Measurements from ENCODE around the gene PBX4. TPM values are rescaled to one million over a fixed set of nuclear protein-coding genes. Genes with fewer than 3 reads are reported as not detected.

PBX4 gene
- total and polyA plus RNA-seq, 2 donors (not counting 3 experiments of a cell fraction or from before 2014, with no cell fraction given) = not detected

DNA sequence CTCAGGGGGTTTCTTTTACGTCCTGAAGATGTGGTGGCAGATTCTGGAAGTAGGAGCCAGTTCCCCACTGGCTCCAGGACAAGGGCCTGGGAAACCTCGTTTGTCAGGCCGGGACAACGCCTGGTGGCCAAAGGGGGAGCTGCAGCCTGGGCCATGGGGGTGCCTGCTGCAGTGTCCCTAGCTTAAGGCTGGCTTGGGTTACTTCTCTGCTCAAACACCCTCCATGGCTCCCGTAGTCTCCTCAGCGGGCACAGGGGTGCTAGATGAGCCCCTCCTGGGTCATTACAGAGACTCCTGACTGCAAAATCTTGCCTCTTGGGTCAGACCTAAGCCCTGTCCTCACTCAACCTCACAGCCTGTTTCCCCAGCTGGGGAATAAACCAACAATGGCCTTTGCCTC is 65.7 kb downstream of the PBX4 start:
- TF ChIP-seq JUN (IDR thresholded peaks at IDR 0.05; ENCODE audit: borderline replicate concordance, insufficient read depth, insufficient read length, low read depth) = no peak
- TF ChIP-seq, protein P1, sequence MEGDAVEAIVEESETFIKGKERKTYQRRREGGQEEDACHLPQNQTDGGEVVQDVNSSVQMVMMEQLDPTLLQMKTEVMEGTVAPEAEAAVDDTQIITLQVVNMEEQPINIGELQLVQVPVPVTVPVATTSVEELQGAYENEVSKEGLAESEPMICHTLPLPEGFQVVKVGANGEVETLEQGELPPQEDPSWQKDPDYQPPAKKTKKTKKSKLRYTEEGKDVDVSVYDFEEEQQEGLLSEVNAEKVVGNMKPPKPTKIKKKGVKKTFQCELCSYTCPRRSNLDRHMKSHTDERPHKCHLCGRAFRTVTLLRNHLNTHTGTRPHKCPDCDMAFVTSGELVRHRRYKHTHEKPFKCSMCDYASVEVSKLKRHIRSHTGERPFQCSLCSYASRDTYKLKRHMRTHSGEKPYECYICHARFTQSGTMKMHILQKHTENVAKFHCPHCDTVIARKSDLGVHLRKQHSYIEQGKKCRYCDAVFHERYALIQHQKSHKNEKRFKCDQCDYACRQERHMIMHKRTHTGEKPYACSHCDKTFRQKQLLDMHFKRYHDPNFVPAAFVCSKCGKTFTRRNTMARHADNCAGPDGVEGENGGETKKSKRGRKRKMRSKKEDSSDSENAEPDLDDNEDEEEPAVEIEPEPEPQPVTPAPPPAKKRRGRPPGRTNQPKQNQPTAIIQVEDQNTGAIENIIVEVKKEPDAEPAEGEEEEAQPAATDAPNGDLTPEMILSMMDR (IDR thresholded peaks at IDR 0.05; ENCODE audit: extremely low read depth in 1 of 2, insufficient read depth in 1 of 2, low read depth in 1 of 2, low read length in 2 of 2) = peak; percentile 44 to 72
- Histone ChIP-seq H3K27ac (ENCODE audit: insufficient read depth, low read depth, low read length) (no peak overlapping the region), H3K9me3 (replicated peaks; ENCODE audit: control insufficient read depth, insufficient read depth, low read length) (no peaks in the 10 kb centered on the region), H3K4me2 (ENCODE audit: insufficient read depth, low read length) (no peak overlapping the region), H2AFZ (ENCODE audit: low read depth, low read length) (no peak overlapping the region), H4K20me1 (replicated peaks; ENCODE audit: control insufficient read depth, extremely low read depth, insufficient read depth, low read length) (no peaks in the 10 kb centered on the region), H3K9me1 (replicated peaks; ENCODE audit: control insufficient read depth, extremely low read depth, insufficient read depth, low read length) (no peaks in the 10 kb centered on the region), H3K27me3 (ENCODE audit: control insufficient read depth in 2 of 2, insufficient read depth in 2 of 2, low read length in 2 of 2) (no peaks in the 10 kb centered on the region), H3K4me1 (ENCODE audit: control insufficient read depth, extremely low read depth, insufficient read depth, low read length) (no peaks in the 10 kb centered on the region), H3K9ac (replicated peaks; ENCODE audit: extremely low read depth, insufficient read depth, low read length) (no peak overlapping the region), H3K79me2 (ENCODE audit: control insufficient read depth, insufficient read depth, low read length) (no peaks in the 10 kb centered on the region), H3K4me3 (replicated peaks in 1 of 3; ENCODE audit: insufficient read depth in 1 of 3, low read depth in 1 of 3, low read length in 3 of 3) (no peak overlapping the region), H3K36me3 (ENCODE audit: control insufficient read depth in 2 of 2, extremely low read depth in 1 of 2, insufficient read depth in 2 of 2, low read length in 2 of 2) (no peaks in the 10 kb centered on the region)
- BruUV-seq (replicated peaks) = no TSS peak
- no peak for DNase-seq (ENCODE audit: low read depth, low spot score)
- FAIRE-seq = no peak
- intact Hi-C loops (cut with micrococcal nuclease) = loop anchor here (5.0 kb wide), 1 partner anchor 90 kb away; the partner anchor contains the start of gene GMIP
- dilution Hi-C loops (cut with MboI; ENCODE audit: extremely low pct_ligation_motif_present, low sequenced_read_pairs) = no loop called here
- CTCF ChIA-PET = interaction anchor here (0.6 to 3.2 kb wide), 12 partner anchors 8 to 78 kb away, joined by 3 to 44 read pairs (median 4); partner anchors contain the start of genes CILP2 and YJEFN3
- POLR2A ChIA-PET = interaction anchor here (0.6 kb wide), 1 partner anchor 1108 kb away, joined by 8 read pairs; the partner anchor contains the start of gene ZNF626

DNA sequence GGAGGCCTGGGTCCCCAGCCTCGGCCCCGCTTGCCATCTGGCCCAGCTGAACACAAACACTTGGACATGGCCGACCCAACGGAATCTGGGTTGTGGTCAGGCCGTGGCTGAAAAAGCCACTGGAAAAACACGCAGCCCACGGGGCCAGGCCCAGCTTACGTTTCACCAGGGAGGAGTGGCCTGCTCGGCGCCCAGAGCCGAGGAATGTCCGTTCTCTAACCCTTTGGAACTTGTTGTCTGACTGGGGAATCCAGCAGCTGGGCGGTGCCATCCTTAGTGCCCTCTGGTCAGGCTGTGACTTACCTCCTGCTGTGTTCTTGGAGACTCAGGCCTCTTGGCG is 66.7 kb downstream of the PBX4 start:
- Histone ChIP-seq H3K27ac (ENCODE audit: insufficient read depth, low read depth, low read length) (no peak overlapping the region), H3K79me2 (ENCODE audit: control insufficient read depth, insufficient read depth, low read length) (no peaks in the 10 kb centered on the region), H3K4me3 (replicated peaks in 1 of 3; ENCODE audit: insufficient read depth in 1 of 3, low read depth in 1 of 3, low read length in 3 of 3) (no peak overlapping the region), H3K27me3 (ENCODE audit: control insufficient read depth in 2 of 2, insufficient read depth in 2 of 2, low read length in 2 of 2) (no peaks in the 10 kb centered on the region), H3K36me3 (ENCODE audit: control insufficient read depth in 2 of 2, extremely low read depth in 1 of 2, insufficient read depth in 2 of 2, low read length in 2 of 2) (no peaks in the 10 kb centered on the region), H3K4me1 (ENCODE audit: control insufficient read depth, extremely low read depth, insufficient read depth, low read length) (no peaks in the 10 kb centered on the region), H3K9ac (replicated peaks; ENCODE audit: extremely low read depth, insufficient read depth, low read length) (no peak overlapping the region), H3K9me3 (replicated peaks; ENCODE audit: control insufficient read depth, insufficient read depth, low read length) (no peaks in the 10 kb centered on the region), H3K9me1 (replicated peaks; ENCODE audit: control insufficient read depth, extremely low read depth, insufficient read depth, low read length) (no peaks in the 10 kb centered on the region), H4K20me1 (replicated peaks; ENCODE audit: control insufficient read depth, extremely low read depth, insufficient read depth, low read length) (no peaks in the 10 kb centered on the region), H2AFZ (ENCODE audit: low read depth, low read length) (no peak overlapping the region), H3K4me2 (ENCODE audit: insufficient read depth, low read length) (no peak overlapping the region)
- CTCF ChIA-PET = interaction anchor here (1.1 to 3.2 kb wide), 4 partner anchors 11 to 79 kb away, joined by 3 to 44 read pairs (median 4); partner anchors contain the start of gene YJEFN3
- no TSS peak for BruUV-seq (replicated peaks)
- POLR2A ChIA-PET = no interaction called here
- FAIRE-seq (no peak), DNase-seq (ENCODE audit: low read depth, low spot score) (no peak)
- dilution Hi-C loops (cut with MboI; ENCODE audit: extremely low pct_ligation_motif_present, low sequenced_read_pairs) = no loop called here
- TF ChIP-seq POLR2AphosphoS5 (IDR thresholded peaks at IDR 0.05; ENCODE audit: insufficient read depth, low read depth, low read length) (no peak), JUN (IDR thresholded peaks at IDR 0.05; ENCODE audit: borderline replicate concordance, insufficient read depth, insufficient read length, low read depth) (no peak), FOS (IDR thresholded peaks at IDR 0.05; ENCODE audit: borderline replicate concordance, insufficient read depth, low read length) (no peak), POLR2A (IDR thresholded peaks at IDR 0.05; ENCODE audit: low read depth, low read length) (no peak), EZH2 (IDR thresholded peaks at IDR 0.05; ENCODE audit: borderline replicate concordance, low read depth, low read length, severe bottlenecking) (no peak), GATA2 (IDR thresholded peaks at IDR 0.05; ENCODE audit: insufficient read depth, insufficient read length, low read depth, low read length) (no peak), MYC (IDR thresholded peaks at IDR 0.05; ENCODE audit: low read depth, low read length) (no peak)
- TF ChIP-seq, protein P2, sequence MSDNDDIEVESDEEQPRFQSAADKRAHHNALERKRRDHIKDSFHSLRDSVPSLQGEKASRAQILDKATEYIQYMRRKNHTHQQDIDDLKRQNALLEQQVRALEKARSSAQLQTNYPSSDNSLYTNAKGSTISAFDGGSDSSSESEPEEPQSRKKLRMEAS (IDR thresholded peaks at IDR 0.05; ENCODE audit: insufficient read depth, insufficient read length) = no peak
- TF ChIP-seq, protein P1 (IDR thresholded peaks at IDR 0.05; ENCODE audit: extremely low read depth in 1 of 2, insufficient read depth in 1 of 2, low read depth in 1 of 2, low read length in 2 of 2) = no peak
- intact Hi-C loops (cut with micrococcal nuclease) = loop anchor here (5.0 kb wide), 1 partner anchor 90 kb away; the partner anchor contains the start of gene GMIP
